DND-41 (cell line): ENCODE data around the gene LMF1.

Experiments used
- ATAC-seq: fragments of 200-7000 bp; cut with Tn5 transposase; 3 replicates; pipeline ENCODE4 v1.9.1; 2021; ENCODE audit warnings: low read depth; ENCODE audit not compliant: insufficient read depth
- DNase-seq: peaks from one replicate; pipeline ENCODE4 v3.0.0-alpha.2; 2020
- H2AFZ ChIP-seq: 2 replicates; pipeline ENCODE4 v1.6.0; 2012; ENCODE audit warnings: low read depth, low read length
- H3K27ac ChIP-seq: 2 replicates; pipeline ENCODE4 v1.5.1; 2012; ENCODE audit warnings: low read length, inconsistent platforms
- H3K27me3 ChIP-seq: fragments of 200-600 bp; sonication (generic); 2 replicates; pipeline ENCODE4 v1.6.0; 2012; ENCODE audit warnings: low read length, mild to moderate bottlenecking, inconsistent platforms; ENCODE audit not compliant: insufficient read depth, poor library complexity
- H3K36me3 ChIP-seq: 2 replicates; pipeline ENCODE4 v1.5.1; 2012; ENCODE audit warnings: low read length, inconsistent platforms; ENCODE audit not compliant: insufficient read depth
- H3K4me1 ChIP-seq: 2 replicates; pipeline ENCODE4 v1.5.1; 2012; ENCODE audit warnings: mild to moderate bottlenecking, low read length; ENCODE audit not compliant: insufficient read depth
- H3K4me2 ChIP-seq: 2 replicates; pipeline ENCODE4 v1.6.0; 2012; ENCODE audit warnings: mild to moderate bottlenecking, moderate library complexity, low read length, inconsistent platforms; ENCODE audit not compliant: insufficient read depth
- H3K4me3 ChIP-seq, 2 experiments: fragments of 200-600 bp in 1 of 2; shearing (Covaris generic) in 1 of 2; 2 replicates each; pipeline ENCODE4 v1.5.1; 2012 to 2016; ENCODE audit warnings: inconsistent platforms in 2 of 2, low read length in 2 of 2, mild to moderate bottlenecking in 2 of 2, low read depth in 1 of 2, moderate library complexity in 1 of 2
- H3K79me2 ChIP-seq: 2 replicates; pipeline ENCODE4 v1.6.0; 2012; ENCODE audit warnings: low read length, inconsistent platforms; ENCODE audit not compliant: insufficient read depth
- H3K9ac ChIP-seq: 2 replicates; pipeline ENCODE4 v1.6.0; 2012; ENCODE audit warnings: low read depth, mild to moderate bottlenecking, inconsistent platforms, low read length, moderate library complexity
- H3K9me3 ChIP-seq: 2 replicates; pipeline ENCODE4 v1.5.1; 2012; ENCODE audit warnings: low read length, moderate library complexity, mild to moderate bottlenecking, inconsistent platforms; ENCODE audit not compliant: insufficient read depth, severe bottlenecking
- H4K20me1 ChIP-seq: 2 replicates; pipeline ENCODE4 v1.6.0; 2012; ENCODE audit warnings: low read length; ENCODE audit not compliant: insufficient read depth
- CTCF ChIP-seq: IDR thresholded peaks from 2 replicates; pipeline ENCODE4 v1.5.1; 2012; ENCODE audit warnings: borderline replicate concordance, low read length, moderate library complexity, mild to moderate bottlenecking; ENCODE audit not compliant: poor library complexity, severe bottlenecking; ENCODE audit errors: extremely low read depth
- EZH2 ChIP-seq: IDR thresholded peaks from 3 replicates; pipeline ENCODE4 v1.6.1; 2012; ENCODE audit warnings: borderline replicate concordance, low read depth, mild to moderate bottlenecking, moderate library complexity, low read length, inconsistent platforms; ENCODE audit not compliant: severe bottlenecking

Gene LMF1

GRCh38 chr16:853306-853705 is 117.5 kb downstream of the LMF1 start:
- Histone ChIP-seq H3K27ac (no peak overlapping the region), H3K9me3 (peaks cover 31% of the 10 kb centered on the region), H3K79me2 (no peaks in the 10 kb centered on the region), H3K27me3 (no peaks in the 10 kb centered on the region), H3K9ac (no peak overlapping the region), H4K20me1 (no peaks in the 10 kb centered on the region), H3K4me3 (no peak overlapping the region), H2AFZ (no peak overlapping the region), H3K4me1 (no peaks in the 10 kb centered on the region), H3K4me2 (no peak overlapping the region), H3K36me3 (no peaks in the 10 kb centered on the region)
- ATAC-seq (no peak), DNase-seq (no peak)
- TF ChIP-seq EZH2: no peak
- no peak for TF ChIP-seq CTCF

GRCh38 chr16:852451-853185 is 118.2 kb downstream of the LMF1 start:
- Histone ChIP-seq H3K9me3 (peaks cover 31% of the 10 kb centered on the region), H3K27ac (no peak overlapping the region), H3K79me2 (no peaks in the 10 kb centered on the region), H4K20me1 (no peaks in the 10 kb centered on the region), H3K4me1 (no peaks in the 10 kb centered on the region), H3K4me2 (no peak overlapping the region), H3K9ac (no peak overlapping the region), H3K4me3 (no peak overlapping the region), H3K27me3 (no peaks in the 10 kb centered on the region), H3K36me3 (no peaks in the 10 kb centered on the region), H2AFZ (no peak overlapping the region)
- DNase-seq (no peak), ATAC-seq (no peak; the same call in 2 of the 3 replicates)
- TF ChIP-seq CTCF (no peak), EZH2 (no peak)

GRCh38 chr16:851871-852270 is 118.9 kb downstream of the LMF1 start:
- H3K9me3 ChIP-seq: peaks cover 28% of the 10 kb centered on the region
- DNase-seq: no peak
- no peak overlapping the region for H3K9ac ChIP-seq
- no peak overlapping the region for H3K4me3 ChIP-seq
- no peak overlapping the region for H3K4me2 ChIP-seq
- no peak for ATAC-seq
- no peaks in the 10 kb centered on the region for H3K27me3 ChIP-seq
- no peak for TF ChIP-seq CTCF
- TF ChIP-seq EZH2: no peak
- H3K36me3 ChIP-seq: no peaks in the 10 kb centered on the region
- H3K27ac ChIP-seq: no peak overlapping the region
- H3K79me2 ChIP-seq: no peaks in the 10 kb centered on the region
- no peak overlapping the region for H2AFZ ChIP-seq
- H3K4me1 ChIP-seq: no peaks in the 10 kb centered on the region
- no peaks in the 10 kb centered on the region for H4K20me1 ChIP-seq
